Esophagus (tissue), 2 donors: ENCODE data around the gene DISC1. TPM values are rescaled to one million over a fixed set of nuclear protein-coding genes. Genes with fewer than 3 reads are reported as not detected.

Experiments used
- H3K27ac ChIP-seq, 2 donors: one replicate each; pipeline ENCODE4 v1.5.1; 2013; ENCODE audit warnings: low read depth in 2 of 2, mild to moderate bottlenecking in 2 of 2, inconsistent platforms in 1 of 2, low read length in 1 of 2, moderate library complexity in 1 of 2
- H3K27me3 ChIP-seq, 2 donors: one replicate each; pipeline ENCODE4 v1.6.1; 2013; ENCODE audit warnings: low read length in 2 of 2, control low read depth in 1 of 2, mild to moderate bottlenecking in 1 of 2; ENCODE audit not compliant: insufficient read depth in 2 of 2, control insufficient read depth in 1 of 2
- H3K36me3 ChIP-seq, 2 donors: one replicate each; pipeline ENCODE4 v1.6.1; 2013; ENCODE audit warnings: low read length in 1 of 2; ENCODE audit not compliant: control insufficient read depth in 2 of 2, insufficient read depth in 2 of 2
- H3K4me1 ChIP-seq, 2 donors: one replicate each; pipeline ENCODE4 v1.6.1; 2013; ENCODE audit warnings: low read length in 1 of 2; ENCODE audit not compliant: control insufficient read depth in 2 of 2, insufficient read depth in 2 of 2
- H3K4me3 ChIP-seq, 2 donors: one replicate each; pipeline ENCODE4 v1.5.1; 2013; ENCODE audit warnings: low read length in 2 of 2, mild to moderate bottlenecking in 2 of 2, low read depth in 1 of 2, moderate library complexity in 1 of 2
- H3K9me3 ChIP-seq, 2 donors: one replicate each; pipeline ENCODE4 v1.6.1; 2013; ENCODE audit warnings: mild to moderate bottlenecking in 2 of 2, low read depth in 1 of 2, low read length in 1 of 2, moderate library complexity in 1 of 2; ENCODE audit not compliant: control insufficient read depth in 2 of 2, insufficient read depth in 1 of 2
- WGBS, 2 donors: extraction: QIAGEN DNeasy Blood & Tissue Kit; methylation state at CpG; one replicate each; pipeline ENCODE4 v1.1.7; 2013; 5-methylcytosine and 5-hydroxymethylcytosine counted together
- polyA plus RNA-seq, 2 donors: library from polyadenylated mRNA; stranded (reverse); fragments of 200-250 nt; gene quantifications; one replicate each; pipeline ENCODE4 v1.2.3, GENCODE V29; 2013
- donor health status: healthy with polysubstance abuse.
- donor health status: Bipolar disorder and iron deficiency.

The DISC1 gene
- polyA plus RNA-seq, 2 donors = 0.41 to 0.79 TPM

- Histone ChIP-seq H3K9me3 (no peaks in the 10 kb centered on the region), H3K4me1 (no peaks in the 10 kb centered on the region), H3K27me3 (no peaks in the 10 kb centered on the region), H3K36me3 (no peaks in the 10 kb centered on the region), H3K27ac (no peak overlapping the region), H3K4me3 (no peak overlapping the region)
- WGBS, 2 donors = 48 to 64% methylated on average over 6 of the region's 6 CpGs
These were observed 458.1 kb downstream of the DISC1 start for GRCh38 chr1:232084584-232085223.

- Histone ChIP-seq H3K27me3 (no peaks in the 10 kb centered on the region), H3K4me1 (no peaks in the 10 kb centered on the region), H3K9me3 (no peaks in the 10 kb centered on the region), H3K27ac (no peak overlapping the region), H3K36me3 (no peaks in the 10 kb centered on the region), H3K4me3 (no peak overlapping the region)
- 72 to 79% methylated on average over 3 of the region's 3 CpGs for WGBS, 2 donors
These were observed 464.2 kb downstream of the DISC1 start for GRCh38 chr1:232090816-232091215.

Other genes starting within 250 kb of the DISC1 start
- 10 to 100 TPM in 1 of 2 donors, 1 to 10 TPM in 1; 8.7 to 12.5 TPM for gene EGLN1, start 204.5 kb upstream of the DISC1 start, polyA plus RNA-seq
- 10 to 100 TPM in 1 of 2 donors, 1 to 10 TPM in 1; 5.8 to 15.9 TPM for gene TSNAX, start 98.1 kb upstream of the DISC1 start, polyA plus RNA-seq